IMR-90 (cell line): ENCODE data around the gene HOXA7.

Experiments used
- BHLHE40 ChIP-seq: fragments of 150-350 bp; IDR thresholded peaks from 2 replicates; pipeline ENCODE4 v1.6.1; 2016; ENCODE audit warnings: mild to moderate bottlenecking, low read depth, low read length
- MAFK ChIP-seq: IDR thresholded peaks from 2 replicates; pipeline ENCODE4 v1.6.1; 2012; ENCODE audit warnings: low read depth, low read length, improper control_type of control experiment
- RAD21 ChIP-seq: IDR thresholded peaks from 2 replicates; pipeline ENCODE4 v1.6.1; 2012; ENCODE audit warnings: low read length, improper control_type of control experiment

- TF ChIP-seq MAFK (no peak), BHLHE40 (no peak), RAD21 (no peak)
Measured at GRCh38 chr7:27198871-27199801, 42.7 kb upstream of the HOXA7 start.
